ENCODE data around the gene SYT14.

Gene SYT14

DNA sequence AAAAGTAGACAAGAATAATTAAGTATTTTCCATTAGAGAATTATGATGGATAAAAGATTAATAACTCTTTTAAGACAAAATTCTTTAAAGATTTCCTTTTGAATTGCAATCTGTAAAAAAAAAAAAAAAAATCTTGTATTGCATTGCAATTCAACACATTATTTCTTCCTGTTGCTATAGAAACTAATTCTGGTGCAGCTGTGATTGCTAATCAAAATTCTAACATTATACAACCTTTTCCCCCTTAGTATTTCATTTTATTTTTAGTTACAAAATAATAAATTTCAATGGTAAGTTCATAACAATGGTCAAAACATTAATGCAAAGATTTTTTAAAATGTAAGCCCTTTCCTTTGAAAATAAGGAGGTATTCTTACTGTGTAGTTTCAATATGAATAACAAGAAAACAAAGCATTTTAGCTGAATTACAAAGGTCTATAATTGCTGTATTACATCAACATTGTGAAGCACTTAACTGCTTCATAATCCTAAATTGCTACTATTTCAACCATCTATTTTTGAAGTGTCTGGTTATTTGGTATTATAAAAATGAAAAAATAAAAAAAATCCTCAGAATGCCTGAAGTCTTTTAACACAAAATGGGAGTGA is 135.0 kb downstream of the SYT14 start:
- H3K4me1 ChIP-seq (ENCODE audit: control insufficient read depth, insufficient read depth, low read length) = peaks cover 35% of the 10 kb centered on the region
- no peak overlapping the region; the same call in 1 of the 2 replicates for H3K4me3 ChIP-seq (ENCODE audit: low read depth, low read length)
- H3K27ac ChIP-seq (ENCODE audit: low read depth, low read length) = peak overlapping the region; percentile 32
- peaks cover 2% of the 10 kb centered on the region; the same call in 1 of the 2 replicates for H3K9me3 ChIP-seq (ENCODE audit: control insufficient read depth, insufficient read depth, low read length)
- no peaks in the 10 kb centered on the region for H3K27me3 ChIP-seq (ENCODE audit: control insufficient read depth, insufficient read depth, low read length)
- no peak overlapping the region for H3K9ac ChIP-seq (ENCODE audit: low read depth, low read length)
- H3K36me3 ChIP-seq (ENCODE audit: control insufficient read depth, insufficient read depth, low read length) = no peaks in the 10 kb centered on the region

DNA sequence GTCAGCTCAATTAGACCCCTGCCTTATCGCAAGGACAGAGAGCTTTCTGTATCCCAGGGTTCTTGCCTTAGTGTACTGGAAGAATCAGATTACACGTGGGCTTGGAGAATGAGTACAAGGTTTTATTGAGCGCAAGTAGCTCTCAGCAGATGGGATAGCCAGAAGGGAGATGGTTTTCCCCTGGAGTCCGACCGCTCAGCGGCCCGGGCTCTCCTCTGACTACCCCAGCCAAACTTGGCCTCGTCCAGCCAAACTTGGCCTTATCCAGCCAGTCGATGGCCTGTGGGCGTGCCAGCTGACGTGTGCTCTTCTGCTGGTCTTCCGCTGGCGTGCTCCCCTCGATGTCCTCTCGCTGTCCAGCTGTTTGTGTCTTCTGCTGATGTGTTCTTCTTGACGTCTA is 136.9 kb downstream of the SYT14 start:
- H3K27ac ChIP-seq (ENCODE audit: low read depth, low read length) = no peak overlapping the region
- H3K36me3 ChIP-seq (ENCODE audit: control insufficient read depth, insufficient read depth, low read length) = no peaks in the 10 kb centered on the region
- peaks cover 35% of the 10 kb centered on the region for H3K4me1 ChIP-seq (ENCODE audit: control insufficient read depth, insufficient read depth, low read length)
- no peaks in the 10 kb centered on the region for H3K27me3 ChIP-seq (ENCODE audit: control insufficient read depth, insufficient read depth, low read length)
- H3K9ac ChIP-seq (ENCODE audit: low read depth, low read length) = no peak overlapping the region
- H3K9me3 ChIP-seq (ENCODE audit: control insufficient read depth, insufficient read depth, low read length) = peaks cover 2% of the 10 kb centered on the region; the same call in 1 of the 2 replicates
- no peak overlapping the region for H3K4me3 ChIP-seq (ENCODE audit: low read depth, low read length)

DNA sequence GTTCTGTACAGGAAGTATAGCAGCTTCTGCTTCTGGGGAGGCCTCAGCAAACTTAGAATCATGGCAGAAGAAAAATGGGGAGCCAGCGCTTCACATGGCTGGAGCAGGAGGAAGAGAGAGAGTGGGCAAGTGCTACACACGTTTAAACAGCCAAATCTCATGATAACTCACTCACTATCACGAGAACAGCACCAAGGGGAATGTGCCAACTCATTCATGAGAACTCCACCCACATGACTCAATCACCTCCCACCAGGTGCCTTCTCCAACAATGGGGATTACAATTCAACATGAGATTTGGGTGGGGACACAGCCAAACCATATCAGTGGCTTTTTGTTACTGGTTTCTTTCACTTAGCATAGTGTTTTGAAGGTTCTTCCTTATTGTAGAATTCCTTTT is 138.6 kb downstream of the SYT14 start:
- peaks cover 2% of the 10 kb centered on the region; the same call in 1 of the 2 replicates for H3K9me3 ChIP-seq (ENCODE audit: control insufficient read depth, insufficient read depth, low read length)
- no peak overlapping the region for H3K9ac ChIP-seq (ENCODE audit: low read depth, low read length)
- peaks cover 27% of the 10 kb centered on the region for H3K4me1 ChIP-seq (ENCODE audit: control insufficient read depth, insufficient read depth, low read length)
- H3K36me3 ChIP-seq (ENCODE audit: control insufficient read depth, insufficient read depth, low read length) = no peaks in the 10 kb centered on the region
- no peak overlapping the region for H3K27ac ChIP-seq (ENCODE audit: low read depth, low read length)
- no peaks in the 10 kb centered on the region for H3K27me3 ChIP-seq (ENCODE audit: control insufficient read depth, insufficient read depth, low read length)
- H3K4me3 ChIP-seq (ENCODE audit: low read depth, low read length) = no peak overlapping the region

DNA sequence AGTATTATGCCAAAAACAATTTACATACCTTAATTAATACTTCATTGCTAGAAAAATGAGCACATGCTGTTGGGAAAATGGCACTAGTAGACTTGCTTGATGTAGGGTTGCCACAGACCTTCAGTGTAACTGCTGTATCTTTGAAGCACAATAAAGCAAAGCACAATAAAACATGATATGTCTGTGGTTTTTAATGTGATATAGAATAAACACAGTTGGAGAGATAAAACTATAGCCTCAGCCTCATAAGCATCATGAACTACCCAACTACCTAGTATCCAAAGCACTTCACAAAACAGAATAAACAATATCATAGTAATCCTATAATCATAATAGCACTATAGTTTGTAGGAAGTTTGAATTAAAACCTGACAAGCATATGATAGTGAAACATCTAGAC is 143.5 kb downstream of the SYT14 start:
- H3K9ac ChIP-seq (ENCODE audit: low read depth, low read length) = no peak overlapping the region
- H3K4me3 ChIP-seq (ENCODE audit: low read depth, low read length) = no peak overlapping the region
- H3K27me3 ChIP-seq (ENCODE audit: control insufficient read depth, insufficient read depth, low read length) = no peaks in the 10 kb centered on the region
- H3K4me1 ChIP-seq (ENCODE audit: control insufficient read depth, insufficient read depth, low read length) = no peaks in the 10 kb centered on the region
- no peaks in the 10 kb centered on the region for H3K36me3 ChIP-seq (ENCODE audit: control insufficient read depth, insufficient read depth, low read length)
- H3K27ac ChIP-seq (ENCODE audit: low read depth, low read length) = no peak overlapping the region
- H3K9me3 ChIP-seq (ENCODE audit: control insufficient read depth, insufficient read depth, low read length) = peaks cover 2% of the 10 kb centered on the region; the same call in 1 of the 2 replicates

DNA sequence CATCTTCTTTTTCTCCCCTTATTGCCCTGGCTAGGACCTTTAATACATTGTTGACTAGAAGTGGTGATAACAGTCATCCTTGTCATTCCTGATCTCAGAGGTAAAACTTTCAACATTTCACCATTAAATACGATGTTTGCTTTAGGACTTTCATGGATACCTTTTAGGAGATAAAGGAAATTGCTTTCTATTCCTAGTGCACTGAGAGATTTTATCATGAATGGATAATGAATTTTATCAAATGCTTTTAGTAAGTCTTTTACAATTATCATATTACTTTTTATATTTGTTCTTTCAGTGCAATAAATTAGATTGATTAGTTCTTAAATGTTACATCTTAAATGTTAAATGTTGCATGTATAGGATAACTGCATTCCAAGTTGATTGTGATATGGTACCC is 147.3 kb downstream of the SYT14 start:
- Histone ChIP-seq H3K36me3 (ENCODE audit: control insufficient read depth, insufficient read depth, low read length) (no peaks in the 10 kb centered on the region), H3K27ac (ENCODE audit: low read depth, low read length) (no peak overlapping the region), H3K4me3 (ENCODE audit: low read depth, low read length) (no peak overlapping the region), H3K4me1 (ENCODE audit: control insufficient read depth, insufficient read depth, low read length) (no peaks in the 10 kb centered on the region), H3K9ac (ENCODE audit: low read depth, low read length) (no peak overlapping the region), H3K27me3 (ENCODE audit: control insufficient read depth, insufficient read depth, low read length) (no peaks in the 10 kb centered on the region), H3K9me3 (ENCODE audit: control insufficient read depth, insufficient read depth, low read length) (no peaks in the 10 kb centered on the region)

DNA sequence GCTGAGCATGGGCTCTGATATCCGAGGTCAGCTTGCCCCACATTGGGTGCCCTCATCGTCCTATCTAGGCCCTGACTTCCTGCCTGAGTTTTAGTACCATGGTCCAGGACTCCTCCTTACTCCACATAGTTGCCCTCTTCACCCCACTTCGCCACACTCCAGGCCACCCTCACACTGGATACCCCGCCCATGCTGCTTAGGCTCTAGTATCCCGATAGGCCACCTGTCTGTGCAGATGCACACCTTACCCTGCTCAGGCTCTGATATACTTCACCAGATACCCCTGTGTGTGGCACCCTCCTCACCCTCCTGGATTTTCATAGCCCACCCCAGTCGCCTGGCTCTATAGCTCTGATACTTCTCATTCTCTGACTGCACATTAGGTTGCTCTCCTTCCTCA is 149.0 kb downstream of the SYT14 start:
- H3K27me3 ChIP-seq (ENCODE audit: control insufficient read depth, insufficient read depth, low read length) = no peaks in the 10 kb centered on the region
- H3K9me3 ChIP-seq (ENCODE audit: control insufficient read depth, insufficient read depth, low read length) = no peaks in the 10 kb centered on the region
- no peaks in the 10 kb centered on the region for H3K36me3 ChIP-seq (ENCODE audit: control insufficient read depth, insufficient read depth, low read length)
- H3K9ac ChIP-seq (ENCODE audit: low read depth, low read length) = no peak overlapping the region
- H3K4me3 ChIP-seq (ENCODE audit: low read depth, low read length) = no peak overlapping the region
- no peaks in the 10 kb centered on the region for H3K4me1 ChIP-seq (ENCODE audit: control insufficient read depth, insufficient read depth, low read length)
- H3K27ac ChIP-seq (ENCODE audit: low read depth, low read length) = no peak overlapping the region

DNA sequence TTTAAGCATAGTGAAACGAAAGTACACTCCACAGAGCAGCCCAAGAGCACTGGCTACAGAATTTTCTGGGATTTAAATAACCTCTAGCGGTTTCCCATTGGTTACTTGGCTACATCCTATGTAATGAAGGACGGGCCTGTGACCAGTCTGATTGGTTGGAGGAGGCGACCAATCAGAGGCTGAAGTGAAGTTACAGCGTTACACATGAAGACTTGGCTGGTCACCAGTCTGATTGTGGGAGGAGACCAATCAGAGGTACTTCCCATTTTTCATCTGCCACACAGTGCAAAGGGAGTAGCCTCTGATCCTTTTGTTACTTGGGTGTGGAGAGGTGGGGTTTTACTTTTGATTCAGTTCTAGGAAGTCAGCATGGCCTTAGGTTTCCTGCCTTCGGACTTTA is 151.8 kb downstream of the SYT14 start:
- Histone ChIP-seq H3K4me3 (ENCODE audit: low read depth, low read length) (no peak overlapping the region), H3K27me3 (ENCODE audit: control insufficient read depth, insufficient read depth, low read length) (no peaks in the 10 kb centered on the region), H3K9me3 (ENCODE audit: control insufficient read depth, insufficient read depth, low read length) (no peaks in the 10 kb centered on the region), H3K4me1 (ENCODE audit: control insufficient read depth, insufficient read depth, low read length) (no peaks in the 10 kb centered on the region), H3K9ac (ENCODE audit: low read depth, low read length) (no peak overlapping the region), H3K27ac (ENCODE audit: low read depth, low read length) (no peak overlapping the region), H3K36me3 (ENCODE audit: control insufficient read depth, insufficient read depth, low read length) (no peaks in the 10 kb centered on the region)

DNA sequence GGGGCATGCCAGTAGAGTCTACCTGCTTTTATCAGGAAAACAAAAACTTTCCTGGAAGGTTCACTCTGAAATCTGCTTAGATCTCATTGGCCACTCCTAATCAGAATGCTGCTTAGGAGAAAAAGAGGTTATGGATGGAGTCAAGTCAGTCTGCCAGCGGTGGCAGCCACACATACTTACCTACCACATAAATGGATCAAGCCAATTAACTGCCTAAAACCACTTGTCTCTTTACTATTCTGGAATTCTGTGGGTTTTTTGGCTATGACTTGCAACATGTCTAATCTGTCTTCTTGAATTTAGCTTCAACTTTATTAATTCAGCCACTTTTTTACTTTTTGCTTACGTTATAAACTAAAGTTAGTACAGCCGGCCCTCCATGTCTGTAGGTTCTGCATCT is 154.3 kb downstream of the SYT14 start:
- no peak overlapping the region for H3K9ac ChIP-seq (ENCODE audit: low read depth, low read length)
- H3K36me3 ChIP-seq (ENCODE audit: control insufficient read depth, insufficient read depth, low read length) = no peaks in the 10 kb centered on the region
- no peak overlapping the region for H3K4me3 ChIP-seq (ENCODE audit: low read depth, low read length)
- H3K9me3 ChIP-seq (ENCODE audit: control insufficient read depth, insufficient read depth, low read length) = no peaks in the 10 kb centered on the region
- no peak overlapping the region for H3K27ac ChIP-seq (ENCODE audit: low read depth, low read length)
- no peaks in the 10 kb centered on the region for H3K4me1 ChIP-seq (ENCODE audit: control insufficient read depth, insufficient read depth, low read length)
- H3K27me3 ChIP-seq (ENCODE audit: control insufficient read depth, insufficient read depth, low read length) = no peaks in the 10 kb centered on the region

DNA sequence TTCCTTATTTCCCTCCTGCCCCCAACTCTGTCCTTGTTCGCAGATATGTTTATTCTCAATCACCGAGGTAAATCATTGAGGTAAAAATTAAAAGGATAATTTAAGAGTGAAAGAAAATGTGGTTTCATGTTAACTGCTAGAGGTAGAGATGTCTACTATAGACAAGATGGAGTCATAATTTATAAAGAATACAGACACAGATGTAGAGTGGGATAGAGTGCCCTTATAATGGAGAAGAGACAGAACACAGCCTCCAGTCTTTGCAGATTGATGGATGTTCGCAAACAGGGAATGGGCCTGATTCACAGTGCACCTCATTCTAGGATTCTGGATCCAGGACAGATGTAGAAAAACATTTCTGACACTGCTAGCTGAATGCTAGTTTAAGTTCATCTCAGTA is 155.4 kb downstream of the SYT14 start:
- no peak overlapping the region for H3K9ac ChIP-seq (ENCODE audit: low read depth, low read length)
- H3K27ac ChIP-seq (ENCODE audit: low read depth, low read length) = no peak overlapping the region
- H3K27me3 ChIP-seq (ENCODE audit: control insufficient read depth, insufficient read depth, low read length) = no peaks in the 10 kb centered on the region
- no peak overlapping the region for H3K4me3 ChIP-seq (ENCODE audit: low read depth, low read length)
- no peaks in the 10 kb centered on the region for H3K4me1 ChIP-seq (ENCODE audit: control insufficient read depth, insufficient read depth, low read length)
- H3K9me3 ChIP-seq (ENCODE audit: control insufficient read depth, insufficient read depth, low read length) = no peaks in the 10 kb centered on the region
- H3K36me3 ChIP-seq (ENCODE audit: control insufficient read depth, insufficient read depth, low read length) = no peaks in the 10 kb centered on the region

DNA sequence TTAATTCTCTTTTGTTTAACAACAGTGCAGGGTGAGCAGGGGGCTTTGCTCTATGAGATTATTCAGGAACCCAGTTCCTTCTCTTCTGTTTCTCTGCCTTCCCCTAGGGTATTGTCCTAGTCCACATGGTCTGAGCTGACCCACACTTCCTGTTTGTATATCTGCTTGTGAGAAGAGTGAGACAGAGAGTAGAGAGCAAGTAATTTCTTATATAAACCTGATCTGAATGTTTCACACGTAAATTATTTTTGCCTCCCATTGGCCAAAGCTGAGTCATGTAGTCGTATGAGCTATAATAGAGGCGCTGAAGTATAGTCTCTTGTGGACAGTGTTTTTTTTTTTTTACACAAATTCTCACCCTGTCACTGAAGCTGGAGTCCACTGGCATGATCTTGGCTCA is 160.3 kb downstream of the SYT14 start:
- H3K36me3 ChIP-seq (ENCODE audit: control insufficient read depth, insufficient read depth, low read length) = peaks cover 4% of the 10 kb centered on the region; the same call in 1 of the 2 replicates

DNA sequence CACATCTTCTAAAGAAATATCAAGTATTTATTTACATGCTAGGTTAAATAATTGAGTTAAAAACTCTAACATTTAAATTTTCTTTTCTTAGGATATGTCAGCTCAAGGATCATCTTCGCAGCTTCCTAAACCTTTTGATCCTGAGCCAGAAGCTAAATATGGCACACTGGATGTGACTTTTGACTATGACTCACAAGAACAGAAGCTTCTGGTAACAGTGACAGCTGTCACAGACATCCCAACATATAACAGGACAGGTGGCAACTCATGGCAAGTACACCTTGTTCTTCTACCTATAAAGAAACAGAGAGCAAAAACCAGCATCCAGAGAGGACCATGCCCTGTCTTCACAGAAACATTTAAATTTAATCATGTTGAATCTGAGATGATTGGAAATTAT is 161.9 kb downstream of the SYT14 start:
- no peaks in the 10 kb centered on the region for H3K4me1 ChIP-seq (ENCODE audit: control insufficient read depth, insufficient read depth, low read length)
- no peak overlapping the region for H3K27ac ChIP-seq (ENCODE audit: low read depth, low read length)
- H3K9ac ChIP-seq (ENCODE audit: low read depth, low read length) = no peak overlapping the region
- no peaks in the 10 kb centered on the region for H3K9me3 ChIP-seq (ENCODE audit: control insufficient read depth, insufficient read depth, low read length)
- no peak overlapping the region for H3K4me3 ChIP-seq (ENCODE audit: low read depth, low read length)
- H3K27me3 ChIP-seq (ENCODE audit: control insufficient read depth, insufficient read depth, low read length) = no peaks in the 10 kb centered on the region
- peaks cover 4% of the 10 kb centered on the region; the same call in 1 of the 2 replicates for H3K36me3 ChIP-seq (ENCODE audit: control insufficient read depth, insufficient read depth, low read length)

More for the DNA sequence above, 160.3 kb downstream of the SYT14 start:
- no peak overlapping the region for H3K4me3 ChIP-seq (ENCODE audit: low read depth, low read length)
- H3K27ac ChIP-seq (ENCODE audit: low read depth, low read length) = no peak overlapping the region
- no peaks in the 10 kb centered on the region for H3K27me3 ChIP-seq (ENCODE audit: control insufficient read depth, insufficient read depth, low read length)
- no peak overlapping the region for H3K9ac ChIP-seq (ENCODE audit: low read depth, low read length)
- no peaks in the 10 kb centered on the region for H3K4me1 ChIP-seq (ENCODE audit: control insufficient read depth, insufficient read depth, low read length)
- no peaks in the 10 kb centered on the region for H3K9me3 ChIP-seq (ENCODE audit: control insufficient read depth, insufficient read depth, low read length)

All from HUES48 (cell line).